Measurements from ENCODE around the gene ATXN2L.

DNA sequence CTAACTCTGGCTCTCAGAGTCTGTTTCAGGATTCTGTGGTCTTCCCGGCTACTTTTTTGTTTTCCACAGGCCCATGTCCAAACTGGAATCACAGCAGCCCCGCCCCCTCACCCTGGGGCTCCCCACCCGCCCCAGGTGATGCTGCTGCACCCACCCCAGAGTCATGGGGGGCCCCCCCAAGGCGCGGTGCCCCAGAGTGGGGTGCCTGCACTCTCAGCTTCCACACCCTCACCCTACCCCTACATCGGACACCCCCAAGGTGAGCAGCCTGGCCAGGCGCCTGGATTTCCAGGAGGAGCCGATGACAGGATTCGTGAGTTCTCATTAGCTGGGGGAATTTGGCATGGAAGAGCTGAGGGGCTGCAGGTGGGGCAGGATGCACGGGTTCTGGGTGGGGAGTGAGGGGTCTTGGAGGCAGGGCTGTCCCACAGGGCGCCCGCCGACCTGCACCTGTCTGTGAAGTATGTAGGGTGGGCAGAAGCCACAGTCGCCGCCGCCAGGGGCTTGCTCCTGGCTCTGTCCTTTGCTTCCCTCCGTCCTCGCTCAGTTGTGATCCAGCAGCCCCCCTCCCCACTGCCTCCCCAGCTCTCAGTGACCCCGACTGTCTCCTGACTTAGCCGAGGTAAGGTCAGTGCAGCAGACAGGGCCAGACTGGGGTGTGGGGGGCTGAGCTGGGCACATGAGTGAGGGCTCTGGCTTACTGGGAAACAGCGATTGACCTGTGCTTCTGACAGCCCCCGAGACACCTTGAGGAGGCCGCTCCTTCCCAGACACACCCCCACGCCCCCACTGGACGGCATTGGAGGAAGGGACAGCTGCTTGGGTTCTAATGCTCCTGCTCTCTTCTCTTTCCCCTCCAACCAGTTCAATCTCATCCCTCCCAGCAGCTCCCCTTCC, 13.3 kb downstream of the ATXN2L start:
- no peak for TF ChIP-seq EZH2phosphoT487 (IDR thresholded peaks at IDR 0.05)
- TF ChIP-seq, protein P1, sequence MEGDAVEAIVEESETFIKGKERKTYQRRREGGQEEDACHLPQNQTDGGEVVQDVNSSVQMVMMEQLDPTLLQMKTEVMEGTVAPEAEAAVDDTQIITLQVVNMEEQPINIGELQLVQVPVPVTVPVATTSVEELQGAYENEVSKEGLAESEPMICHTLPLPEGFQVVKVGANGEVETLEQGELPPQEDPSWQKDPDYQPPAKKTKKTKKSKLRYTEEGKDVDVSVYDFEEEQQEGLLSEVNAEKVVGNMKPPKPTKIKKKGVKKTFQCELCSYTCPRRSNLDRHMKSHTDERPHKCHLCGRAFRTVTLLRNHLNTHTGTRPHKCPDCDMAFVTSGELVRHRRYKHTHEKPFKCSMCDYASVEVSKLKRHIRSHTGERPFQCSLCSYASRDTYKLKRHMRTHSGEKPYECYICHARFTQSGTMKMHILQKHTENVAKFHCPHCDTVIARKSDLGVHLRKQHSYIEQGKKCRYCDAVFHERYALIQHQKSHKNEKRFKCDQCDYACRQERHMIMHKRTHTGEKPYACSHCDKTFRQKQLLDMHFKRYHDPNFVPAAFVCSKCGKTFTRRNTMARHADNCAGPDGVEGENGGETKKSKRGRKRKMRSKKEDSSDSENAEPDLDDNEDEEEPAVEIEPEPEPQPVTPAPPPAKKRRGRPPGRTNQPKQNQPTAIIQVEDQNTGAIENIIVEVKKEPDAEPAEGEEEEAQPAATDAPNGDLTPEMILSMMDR (IDR thresholded peaks at IDR 0.05) = no peak

Measured in neural progenitor cell (in vitro differentiated cells).